GM21390 (cell line): ENCODE measurements around the gene SPC24.
"Not testable (repeated sequence)": the region's sequence is repeated elsewhere in the genome, so short reads cannot be mapped to it uniquely, and the experiment has no call there.

Experiments
- ATAC-seq: cut with Tn5 transposase; IDR thresholded peaks from one replicate; pipeline ENCODE4 v1.9.1; 2021; ENCODE audit not compliant: unreplicated experiment

SPC24 gene

DNA sequence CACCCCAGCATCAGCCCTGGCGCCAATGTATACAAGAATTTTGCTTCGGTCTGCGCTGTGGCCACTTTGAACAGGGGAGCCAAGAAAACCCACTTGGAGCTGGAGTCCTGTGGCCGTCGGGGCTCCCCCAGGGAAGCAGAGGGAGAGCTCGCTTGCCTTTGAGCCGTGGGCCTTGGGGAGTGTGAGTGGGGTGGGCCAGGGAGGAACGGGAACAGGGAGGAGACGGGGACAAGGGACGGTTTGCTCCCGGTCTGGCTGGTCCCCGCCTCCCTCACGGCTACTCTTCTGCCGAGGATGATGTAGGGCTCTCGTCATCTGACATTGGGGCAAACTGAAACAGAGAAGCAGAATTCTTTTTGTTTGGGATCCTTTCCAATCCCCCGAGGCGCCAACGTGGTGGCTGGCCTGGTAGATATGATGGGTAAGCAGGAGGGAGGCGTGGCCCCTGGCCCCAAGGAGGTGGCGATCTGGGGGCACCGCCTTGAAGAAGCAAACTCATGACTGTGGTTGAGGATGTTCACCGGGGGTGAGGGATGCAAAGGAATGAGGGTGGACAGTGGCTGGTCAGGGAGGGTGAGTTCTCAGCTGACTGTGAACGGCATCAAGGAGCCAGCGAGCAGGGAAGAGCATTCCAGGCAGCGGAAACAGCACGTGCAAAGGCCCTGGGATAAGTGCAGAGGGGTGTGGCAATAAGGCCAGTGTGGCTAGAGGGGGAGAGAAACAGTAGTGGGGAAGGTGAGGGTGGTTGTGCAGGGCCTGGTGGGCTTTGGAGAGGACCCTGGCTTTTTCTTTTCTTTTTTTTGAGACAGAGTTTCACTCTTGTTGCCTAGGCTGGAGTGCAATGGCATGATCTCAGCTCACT, 10.9 kb upstream of the SPC24 start:
- ATAC-seq, result no peak

DNA sequence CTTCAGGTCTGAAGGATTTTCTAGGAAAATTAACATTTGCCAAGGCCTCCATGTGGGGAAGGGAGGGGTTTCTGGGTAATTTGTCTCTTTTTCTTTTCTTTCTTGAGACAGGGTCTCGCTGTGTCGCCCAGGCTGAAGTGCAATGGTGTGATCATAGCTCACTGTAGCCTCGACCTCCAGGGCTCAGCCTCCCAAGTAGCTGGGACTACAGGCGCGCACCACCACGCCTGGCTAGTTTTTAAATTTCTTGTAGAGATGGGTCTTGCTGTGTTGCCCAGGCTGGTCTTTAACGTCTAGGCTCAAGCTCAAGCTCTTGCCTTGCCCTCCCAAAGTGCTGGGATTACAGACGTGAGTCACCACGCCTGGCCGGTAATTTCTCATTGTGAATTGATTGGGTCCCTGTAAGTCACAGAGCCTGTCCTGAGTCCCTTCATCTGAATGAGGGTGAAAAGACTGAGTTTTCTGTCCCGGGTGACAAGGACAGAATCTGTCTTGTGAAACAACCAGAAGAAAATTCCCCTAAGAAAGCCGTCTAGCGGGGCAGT, 10.0 kb upstream of the SPC24 start:
- ATAC-seq, result no peak

DNA sequence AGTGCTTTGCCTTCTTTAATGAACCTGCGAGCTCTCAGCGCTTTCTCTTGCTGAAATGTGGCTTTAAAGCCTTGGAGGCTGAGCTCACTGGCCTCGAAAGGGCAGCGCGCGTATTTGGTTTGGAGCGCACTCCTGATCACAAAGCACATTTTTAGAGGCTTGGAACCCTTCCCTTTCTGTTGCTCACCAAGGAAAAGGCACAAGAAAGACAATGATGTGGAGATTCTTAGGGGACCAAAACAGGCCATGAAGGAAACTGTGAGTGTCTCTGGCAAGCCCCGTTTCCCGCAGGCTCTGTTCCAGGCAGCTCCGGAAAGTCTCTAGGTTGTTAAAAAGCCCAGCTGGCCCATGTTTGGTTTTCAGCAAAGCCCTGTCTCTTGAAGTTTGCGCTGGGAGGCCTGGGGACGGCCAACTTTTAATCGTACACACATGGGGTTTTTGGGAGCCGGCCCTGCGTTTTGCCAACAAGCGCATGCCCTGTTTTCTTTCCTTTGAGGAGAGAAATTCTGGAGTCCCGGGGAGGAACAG, 9.4 kb upstream of the SPC24 start:
- ATAC-seq, result no peak

DNA sequence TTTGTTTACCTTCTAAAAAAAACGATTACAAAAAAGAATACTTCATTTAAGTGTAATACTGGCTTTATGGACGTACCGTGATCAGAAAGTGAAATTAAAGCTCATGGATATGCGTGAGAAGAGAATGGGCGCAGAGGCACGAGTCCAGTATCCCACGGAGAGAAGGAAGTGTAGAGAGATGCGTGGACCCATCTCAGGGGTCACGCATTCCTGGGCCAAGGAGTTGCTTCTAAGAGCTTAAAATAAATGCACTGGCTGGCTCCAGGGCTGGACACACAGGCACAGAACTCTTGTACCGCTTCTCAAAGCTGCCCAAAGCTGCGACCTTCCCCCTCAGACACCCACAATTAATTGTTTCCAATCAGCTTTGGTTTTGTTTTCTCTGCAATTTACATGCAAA, 8.7 kb upstream of the SPC24 start:
- no peak for ATAC-seq

DNA sequence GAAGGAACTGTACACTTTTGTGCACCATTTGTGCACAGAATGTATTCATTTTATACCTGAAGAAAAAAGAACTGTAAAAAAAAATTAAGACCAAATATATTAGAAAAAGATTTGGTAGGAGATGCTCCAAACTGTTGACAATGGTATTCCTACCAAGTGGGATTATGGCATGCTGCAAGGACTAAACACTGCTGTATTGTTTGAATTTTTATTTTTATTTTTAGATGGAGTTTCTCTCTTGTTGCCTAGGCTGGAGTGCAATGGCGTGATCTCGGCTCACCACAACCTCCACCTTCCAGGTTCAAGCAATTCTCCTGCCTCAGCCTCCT, 4.8 kb upstream of the SPC24 start:
- ATAC-seq, result not testable (repeated sequence)

DNA sequence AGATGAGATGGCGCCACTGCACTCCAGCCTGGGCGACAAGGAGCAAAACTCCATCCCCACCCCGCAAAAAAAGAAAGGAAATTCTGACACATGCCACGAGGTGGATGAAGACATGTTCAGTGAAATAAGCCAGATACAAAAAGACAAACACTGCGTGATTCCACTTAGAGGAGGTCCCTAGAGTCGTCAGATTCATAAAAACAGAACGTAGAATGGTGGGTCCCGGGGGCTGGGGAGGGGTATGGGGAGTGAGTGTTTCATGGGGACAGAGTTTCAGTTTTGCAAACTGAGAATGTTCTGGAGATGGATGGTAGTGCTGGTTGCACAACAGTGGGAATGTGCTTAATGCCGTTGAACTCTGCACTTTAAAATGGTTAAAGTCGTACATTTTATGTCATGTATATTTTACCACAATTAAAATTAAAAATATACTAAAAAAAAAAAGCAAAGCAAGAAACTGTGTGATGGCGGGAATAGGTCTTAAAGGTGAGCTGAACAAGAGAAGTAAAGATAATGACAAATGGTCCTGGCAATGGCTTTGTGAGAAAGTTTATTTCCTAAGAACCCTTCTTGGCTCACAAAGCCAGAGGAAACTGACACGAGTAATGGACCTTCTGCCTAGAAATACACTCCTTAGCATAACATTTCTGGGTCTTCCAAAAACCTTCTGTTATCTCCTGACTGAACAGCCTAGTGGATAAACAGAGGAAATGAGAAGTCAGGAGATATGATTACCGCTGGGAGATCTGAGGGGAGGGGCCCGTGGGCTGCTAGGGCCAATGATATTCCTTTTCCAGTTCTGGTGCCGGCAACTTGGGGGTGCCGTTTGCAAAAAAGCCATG, 4.2 kb upstream of the SPC24 start:
- no peak for ATAC-seq

DNA sequence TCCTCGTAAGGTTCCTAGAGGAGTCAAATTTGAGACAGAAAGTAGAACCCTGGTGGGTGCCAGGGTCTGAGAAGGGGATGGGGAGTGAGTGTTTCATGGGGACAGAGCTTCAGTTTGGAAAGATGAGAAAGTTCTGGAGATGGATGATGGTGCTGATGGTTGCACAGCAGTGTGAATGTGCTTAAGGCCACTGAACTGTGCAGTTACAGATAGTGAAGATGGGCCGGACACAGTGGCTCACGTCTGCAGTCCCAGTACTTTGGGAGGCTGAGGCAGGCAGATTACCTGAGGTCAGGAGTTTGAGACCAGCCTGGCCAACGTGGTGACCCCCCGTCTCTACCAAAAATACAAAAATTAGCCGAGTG, 917 bp downstream of the SPC24 start:
- no peak for ATAC-seq

DNA sequence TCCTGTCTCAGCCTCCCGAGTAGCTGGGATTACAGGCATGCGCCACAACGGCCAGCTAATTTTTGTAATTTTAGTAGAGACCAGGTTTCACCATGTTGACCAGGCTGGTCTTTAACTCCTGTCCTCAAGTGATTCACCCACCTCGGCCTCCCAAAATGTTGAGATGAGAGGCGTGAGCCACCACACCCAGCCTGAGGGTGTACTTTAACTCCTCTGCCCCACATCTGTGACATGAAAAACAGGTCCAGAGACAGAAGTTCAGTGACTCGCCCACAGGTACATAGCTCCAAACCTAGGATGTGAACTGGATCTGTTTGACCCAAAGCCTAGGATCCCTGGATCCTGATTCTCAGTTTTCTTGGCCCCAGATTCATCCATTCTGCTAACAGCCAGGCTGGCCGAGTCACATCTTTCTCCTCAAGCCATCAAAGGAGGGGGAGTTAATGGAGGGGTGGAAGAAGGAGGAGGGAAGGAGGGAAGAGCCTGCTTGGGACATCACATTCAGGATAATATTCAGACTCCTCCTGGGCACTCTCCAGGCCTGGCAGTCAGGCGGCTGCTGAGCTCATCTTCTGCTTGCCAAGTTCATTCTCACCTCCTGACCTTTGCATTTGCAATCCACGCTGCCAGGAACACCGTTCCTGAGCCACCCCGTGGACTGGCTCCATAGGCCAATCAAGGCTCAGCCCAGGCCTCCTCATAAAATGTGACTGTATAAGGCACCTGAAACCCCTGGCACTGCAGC, 3.1 kb downstream of the SPC24 start:
- no peak for ATAC-seq

DNA sequence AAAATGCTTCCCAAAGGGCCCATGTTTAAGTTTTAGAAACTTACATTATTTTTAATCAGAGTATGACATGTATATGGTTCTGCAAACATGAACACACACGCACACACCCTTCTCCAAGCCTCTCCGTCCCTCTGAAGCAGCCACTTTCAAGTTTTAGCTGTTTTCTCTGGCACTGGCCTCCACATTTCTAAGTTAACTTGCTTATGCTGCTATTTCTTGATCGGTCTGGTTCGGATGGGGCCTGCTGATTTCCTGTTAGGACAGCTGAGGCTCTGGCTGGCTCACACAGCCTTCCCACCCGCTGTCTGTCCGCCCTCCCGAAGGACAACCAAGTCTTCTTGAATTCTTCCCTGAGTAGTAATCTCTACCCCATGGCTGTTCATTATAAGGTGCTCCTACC, 4.4 kb downstream of the SPC24 start:
- ATAC-seq, result no peak

DNA sequence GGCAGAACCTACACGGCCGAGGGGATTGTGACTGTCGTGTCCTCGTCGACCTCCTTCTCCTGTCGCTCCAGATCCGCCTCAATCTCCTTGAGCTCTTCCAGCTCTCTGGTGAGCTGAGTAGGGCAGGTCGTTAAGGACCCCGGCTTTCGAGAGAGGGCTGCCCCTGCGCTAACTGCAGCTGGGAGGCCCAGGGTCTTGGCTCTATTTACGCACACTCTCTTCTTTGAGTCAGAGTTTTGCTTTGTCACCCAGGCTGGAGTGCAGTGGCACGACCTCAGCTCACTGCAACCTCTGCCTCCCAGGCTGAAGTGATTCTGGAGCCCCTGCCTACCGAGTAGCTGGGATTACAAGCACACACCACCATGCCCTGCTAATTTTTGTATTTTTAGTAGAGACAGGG, 7.6 kb downstream of the SPC24 start:
- ATAC-seq, result no peak

DNA sequence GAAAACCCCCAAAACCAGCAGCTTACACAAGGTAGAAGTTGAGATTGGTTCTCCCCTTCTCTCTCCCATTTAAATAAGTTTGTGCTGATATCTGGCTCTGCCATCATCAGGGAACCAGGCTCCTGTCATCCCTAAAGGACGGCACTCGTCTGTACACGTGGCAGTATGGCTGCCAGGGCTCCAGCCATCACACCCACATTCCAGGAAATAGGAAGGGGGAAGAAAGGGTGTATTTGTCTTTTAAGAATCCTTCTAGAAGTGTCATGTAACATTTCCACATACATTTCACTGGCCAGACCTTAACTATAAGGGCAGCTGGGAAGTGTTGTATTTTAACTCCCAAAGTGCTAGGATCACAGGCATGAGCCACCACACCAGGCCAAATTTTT, 10.1 kb downstream of the SPC24 start:
- no peak for ATAC-seq

DNA sequence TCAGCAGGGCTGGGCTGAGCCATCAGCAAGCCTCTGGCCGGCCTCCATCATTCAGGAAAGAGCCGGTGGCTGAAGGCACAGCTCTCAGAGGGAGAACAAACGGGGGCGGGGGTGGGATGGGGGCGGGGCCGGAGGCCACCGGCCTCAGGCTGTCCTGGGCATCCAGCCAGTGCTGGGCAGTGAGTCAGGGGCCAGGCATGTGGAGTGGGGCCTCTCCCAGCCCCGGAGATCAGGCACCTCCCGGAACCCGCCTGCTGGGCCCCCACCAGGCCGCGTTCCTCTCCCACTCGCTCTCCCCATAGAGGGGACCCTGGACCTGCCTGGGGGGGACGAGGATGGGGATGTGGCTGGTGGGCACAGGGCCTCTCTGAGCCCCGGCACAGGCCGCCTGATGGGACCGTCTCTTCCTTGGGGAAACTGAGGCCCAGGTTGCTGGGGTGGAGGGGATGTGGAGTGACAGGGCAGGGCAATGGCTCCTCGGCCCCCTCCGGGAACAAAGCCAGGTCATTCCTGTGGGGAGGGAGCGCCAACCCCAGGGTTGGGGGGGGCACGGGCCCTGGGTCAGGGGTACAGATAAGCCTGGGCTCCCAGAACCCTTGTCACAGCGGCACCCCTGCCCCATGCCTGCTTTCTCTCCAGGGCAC, 12.9 kb downstream of the SPC24 start:
- no peak for ATAC-seq

DNA sequence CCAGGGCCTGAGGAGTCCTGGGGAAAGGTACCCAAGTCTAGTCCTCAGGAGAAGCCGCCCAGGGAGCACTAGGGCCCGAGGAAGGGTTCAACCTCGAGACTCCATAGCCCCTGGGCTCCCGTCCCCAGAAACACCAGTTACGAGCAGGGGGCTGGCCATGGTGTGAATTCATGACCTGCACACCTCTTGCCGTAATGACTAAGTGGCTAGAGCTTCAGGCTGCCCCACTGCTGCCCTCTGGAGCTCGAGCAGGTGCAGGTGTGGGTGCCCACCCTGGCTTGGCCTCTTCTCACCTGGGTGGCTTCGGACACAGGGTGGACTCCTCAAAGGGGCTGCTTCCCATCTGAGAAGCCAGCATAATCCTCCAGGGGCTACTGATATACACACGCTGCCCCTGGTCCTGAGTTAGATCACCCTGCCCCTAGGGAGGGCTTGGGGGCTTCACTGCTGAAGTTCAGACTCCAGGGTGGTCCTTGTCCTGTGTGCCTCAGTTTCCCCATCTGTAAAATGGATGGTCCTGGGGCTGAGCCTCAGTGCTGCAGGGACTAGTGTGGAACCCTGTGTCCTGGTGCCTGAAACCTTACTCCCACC, 13.6 kb downstream of the SPC24 start:
- no peak for ATAC-seq

DNA sequence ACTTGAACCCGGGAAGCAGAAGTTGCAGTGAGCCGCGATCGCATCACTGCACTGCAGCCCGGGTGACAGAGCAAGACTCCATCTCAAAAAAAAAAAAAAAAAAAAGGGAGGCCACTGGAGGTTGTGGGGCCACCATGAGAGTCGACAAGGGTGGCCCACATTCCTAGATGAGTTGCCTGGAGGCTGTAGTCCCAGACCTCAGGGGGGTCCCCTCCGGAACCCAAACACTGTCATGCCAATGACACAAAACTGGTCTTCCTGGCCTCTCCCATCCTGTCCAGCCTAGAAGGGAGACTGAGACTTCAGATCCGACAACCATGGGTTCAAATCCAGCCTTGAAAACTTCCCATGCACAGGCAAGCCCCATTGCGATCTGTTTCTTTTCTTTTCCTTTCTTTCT, 14.7 kb downstream of the SPC24 start:
- ATAC-seq, result no peak

DNA sequence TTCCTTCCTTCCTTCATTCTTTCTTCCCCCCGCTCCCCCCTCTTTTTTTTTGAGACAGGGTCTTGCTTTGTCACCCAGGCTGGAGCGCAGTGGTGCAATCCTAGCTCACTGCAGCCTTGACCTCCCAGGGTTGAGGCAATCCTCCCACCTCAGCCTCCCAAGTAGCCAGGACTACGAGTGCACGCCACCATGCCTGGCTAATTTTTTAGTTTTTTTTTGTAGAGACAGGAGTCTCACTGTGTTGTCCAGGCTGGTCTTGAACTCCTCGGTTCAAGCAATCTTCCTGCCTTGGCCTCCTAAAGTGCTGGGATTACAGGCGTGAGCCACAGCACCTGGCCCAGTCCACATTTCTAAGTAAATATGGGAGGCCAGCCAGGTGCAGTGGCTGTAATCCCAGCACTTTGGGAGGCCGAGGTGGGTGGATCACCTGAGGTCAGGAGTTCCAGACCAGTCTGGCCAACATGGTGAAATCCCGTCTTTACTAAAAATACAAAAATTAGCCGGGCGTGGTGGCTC, 15.5 kb downstream of the SPC24 start:
- ATAC-seq, result not testable (repeated sequence)

DNA sequence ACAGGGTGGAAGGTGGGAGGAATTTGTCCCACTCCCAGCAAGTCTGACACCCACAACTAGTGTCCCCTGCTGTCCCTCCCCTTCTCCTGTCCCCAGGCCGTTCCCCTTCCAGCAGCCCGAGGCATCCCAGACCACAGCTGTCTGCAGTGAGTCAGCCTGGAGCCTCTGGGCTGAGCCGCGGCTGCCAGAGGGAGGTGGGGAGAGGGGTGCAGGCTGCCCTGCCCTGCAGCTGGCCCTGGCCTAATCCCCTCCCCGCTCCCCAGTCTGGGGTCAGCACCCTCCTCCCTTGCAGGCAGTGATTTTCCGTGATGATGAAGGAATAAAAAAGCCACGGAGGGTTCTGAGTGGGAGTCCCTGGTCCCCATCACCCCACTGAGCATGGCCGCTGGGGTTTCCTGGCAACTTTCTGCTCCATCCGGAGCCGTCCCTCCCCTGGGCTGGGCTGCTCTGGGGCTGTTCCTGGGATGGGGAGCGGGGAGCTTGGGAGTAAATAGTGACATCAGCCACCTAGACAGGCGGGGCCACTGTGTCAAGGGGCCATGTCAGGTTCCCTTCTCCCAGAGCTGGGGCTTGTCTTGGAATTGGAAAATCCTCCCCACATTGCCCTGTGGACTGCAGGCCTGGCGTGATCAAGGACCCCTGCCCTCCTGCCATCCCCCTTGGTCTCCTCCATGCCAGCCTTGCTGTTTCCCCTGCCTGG, 16.8 kb downstream of the SPC24 start:
- no peak for ATAC-seq

DNA sequence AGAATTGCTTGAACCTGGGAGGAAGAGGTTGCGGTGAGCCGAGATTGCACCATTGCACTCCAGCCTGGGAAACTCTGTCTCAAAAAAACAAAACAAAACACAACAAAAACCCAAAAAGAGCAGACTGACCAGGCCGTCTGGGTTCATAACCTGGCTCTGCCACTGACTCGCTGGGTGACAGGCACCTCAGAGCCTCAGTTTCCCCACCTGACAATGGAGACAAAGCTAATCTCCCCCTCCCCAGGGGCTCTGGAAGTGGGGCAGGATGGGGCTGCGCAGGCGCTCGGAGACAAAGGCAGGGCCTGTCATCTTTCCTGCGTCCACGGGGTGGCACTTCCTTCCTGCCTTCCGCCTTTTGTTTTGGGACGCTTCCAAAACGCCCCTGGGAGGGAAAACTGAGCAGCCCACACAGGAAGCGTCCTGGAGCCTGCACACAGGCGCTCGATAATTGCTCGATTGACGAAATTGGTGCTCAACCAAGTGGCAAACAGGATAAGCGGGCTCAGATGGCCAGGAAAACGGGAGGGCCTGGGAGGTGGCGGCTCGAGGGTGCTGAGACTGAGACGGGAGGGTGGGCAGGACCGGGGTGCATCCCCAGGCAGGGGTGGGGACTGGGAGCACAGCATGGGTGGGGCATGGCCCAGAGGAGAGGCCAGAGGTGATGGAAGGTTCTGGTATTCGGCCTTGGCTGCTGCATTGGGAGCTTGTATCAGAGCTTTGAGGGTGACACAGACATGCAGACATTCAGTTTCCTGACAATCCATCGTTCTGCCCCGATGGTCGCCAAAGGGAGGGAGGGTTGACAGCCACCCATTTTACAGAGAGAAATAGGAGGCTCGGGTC, 17.8 kb downstream of the SPC24 start:
- ATAC-seq, result no peak

DNA sequence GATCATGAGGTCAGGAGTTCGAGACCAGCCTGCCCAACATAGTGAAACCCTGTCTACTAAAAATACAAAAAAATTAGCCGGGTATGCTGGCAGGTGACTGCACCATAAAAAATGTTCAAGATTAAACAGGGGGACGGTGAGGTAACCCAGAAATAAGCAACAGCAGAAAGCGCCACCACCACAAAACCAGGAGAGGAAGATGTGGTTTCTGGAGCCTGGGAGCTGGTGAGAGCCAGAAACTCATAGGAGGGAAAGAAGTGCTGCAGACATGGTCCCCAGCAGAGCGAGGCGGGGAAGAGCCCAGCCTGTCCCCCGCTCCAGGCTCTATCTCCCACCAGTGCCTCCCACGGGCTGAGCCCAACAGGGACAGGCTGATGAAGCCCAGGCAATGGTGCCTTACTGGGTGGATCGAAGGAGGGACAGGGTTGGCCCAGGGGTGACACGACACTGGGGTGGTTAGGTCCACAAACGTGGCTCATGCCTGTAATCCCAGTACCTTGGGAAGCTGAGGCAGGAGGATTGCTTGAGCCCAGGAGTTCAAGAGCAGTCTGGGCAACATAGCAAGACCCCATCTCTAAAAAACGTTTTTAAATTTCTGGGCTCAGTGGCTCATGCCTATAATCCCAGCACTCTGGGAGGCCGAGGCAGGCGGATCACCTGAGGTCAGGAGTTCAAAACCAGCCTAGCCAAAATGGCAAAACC, 19.0 kb downstream of the SPC24 start:
- no peak for ATAC-seq
